A673 (cell line): ENCODE measurements around the gene NUDT3. TPM values are rescaled to one million over a fixed set of nuclear protein-coding genes. Genes with fewer than 3 reads are reported as not detected.
"Not testable (repeated sequence)": the region's sequence is repeated elsewhere in the genome, so short reads cannot be mapped to it uniquely, and the experiment has no call there.

ENCODE experiments used
- BruUV-seq: library from RNA; stranded (reverse); fragments of 400-500 nt; replicated peaks from 2 replicates; lab custom pipeline; 2021; lab: Mats Ljungman, UMichigan
- CTCF ChIA-PET: fragments of 300-600 bp; sonication (Branson Sonifier 250); formaldehyde crosslinking; loops from one replicate; lab custom pipeline; 2022; ENCODE audit warnings: antibody characterized with exemption; lab: Charles Lee
- POLR2A ChIA-PET: fragments of 300-600 bp; sonication (Branson Sonifier 250); formaldehyde crosslinking; loops from one replicate; lab custom pipeline; 2022; ENCODE audit warnings: antibody characterized with exemption; ENCODE audit not compliant: low non-redundant PET; lab: Charles Lee
- DNase-seq: peaks from one replicate; pipeline ENCODE4 v3.0.0-alpha.2; 2015; ENCODE audit warnings: low spot score
- H3K27ac ChIP-seq: fragments of 200-600 bp; sonication (generic); 2 replicates; pipeline ENCODE4 v1.5.1; 2016; ENCODE audit warnings: mixed run types, low read depth, mild to moderate bottlenecking, mixed read lengths, antibody characterized with exemption, low read length; ENCODE audit not compliant: poor library complexity, severe bottlenecking
- H3K27me3 ChIP-seq: fragments of 200-600 bp; sonication (generic); replicated peaks from 2 replicates; pipeline ENCODE4 v1.6.1; 2017; ENCODE audit warnings: mixed run types, low read depth, mild to moderate bottlenecking, mixed read lengths, antibody characterized with exemption, low read length; ENCODE audit not compliant: insufficient read depth, poor library complexity
- H3K36me3 ChIP-seq: fragments of 200-600 bp; sonication (generic); 2 replicates; pipeline ENCODE4 v1.6.1; 2016; ENCODE audit warnings: mixed run types, mild to moderate bottlenecking, mixed read lengths, antibody characterized with exemption, low read length; ENCODE audit not compliant: insufficient read depth, poor library complexity, severe bottlenecking
- H3K4me1 ChIP-seq: fragments of 200-600 bp; sonication (generic); 2 replicates; pipeline ENCODE4 v1.6.1; 2017; ENCODE audit warnings: mixed run types, mild to moderate bottlenecking, mixed read lengths, antibody characterized with exemption, low read length; ENCODE audit not compliant: insufficient read depth, poor library complexity, severe bottlenecking
- H3K4me3 ChIP-seq: fragments of 200-600 bp; sonication (generic); 2 replicates; pipeline ENCODE4 v1.5.1; 2016; ENCODE audit warnings: low read depth, mixed run types, mild to moderate bottlenecking, mixed read lengths, low read length; ENCODE audit not compliant: poor library complexity, severe bottlenecking
- H3K9me3 ChIP-seq: fragments of 200-600 bp; sonication (generic); 2 replicates; pipeline ENCODE4 v1.6.1; 2016; ENCODE audit warnings: mixed run types, low read depth, mild to moderate bottlenecking, mixed read lengths, antibody characterized with exemption, low read length; ENCODE audit not compliant: poor library complexity, severe bottlenecking
- EZH2 ChIP-seq: fragments of 200-600 bp; sonication (generic); IDR thresholded peaks from 2 replicates; pipeline ENCODE4 v1.6.1; 2017; ENCODE audit warnings: borderline replicate concordance, low read depth, mild to moderate bottlenecking, mixed read lengths, antibody characterized with exemption, low read length; ENCODE audit not compliant: poor library complexity, severe bottlenecking
- intact Hi-C: fragments of 100-400 bp; cut with micrococcal nuclease; formaldehyde crosslinking; loops from one replicate; pipeline ENCODE4 v1.10.0; 2022; ENCODE audit not compliant: unreplicated experiment
- total RNA-seq: library from RNA; stranded (reverse); gene quantifications from 2 replicates; pipeline ENCODE4 v1.2.3, GENCODE V29; 2021
- TF ChIP-seq, protein P1 (sequence below): fragments of 300-800, 200-600 bp; sonication (generic); conservative IDR thresholded peaks from 2 replicates; pipeline ENCODE4 v1.5.1; 2017; ENCODE audit warnings: low read depth, mild to moderate bottlenecking, antibody characterized with exemption, low read length, moderate library complexity, mixed read lengths

Gene NUDT3
- total RNA-seq, 1 experiment from 2014 or later, result 34.1 TPM

DNA sequence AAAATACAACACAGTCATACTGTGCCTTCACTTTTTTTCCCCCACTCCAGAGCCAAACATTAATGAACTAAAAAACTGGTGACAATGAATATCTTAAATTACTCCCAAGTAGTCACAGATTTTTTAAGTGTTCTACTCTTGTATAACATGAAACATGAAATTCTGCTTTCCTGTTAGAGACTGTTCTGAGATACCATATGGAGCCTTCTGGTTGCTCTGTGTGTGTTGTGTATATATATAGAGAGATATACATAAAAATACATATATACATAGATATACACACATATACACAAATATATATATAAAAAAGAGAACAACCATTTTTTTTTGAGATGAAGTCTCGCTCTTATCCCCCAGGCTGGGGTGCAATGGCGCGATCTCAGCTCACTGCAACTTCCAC is 63.5 kb downstream of the NUDT3 start:
- no TSS peak for BruUV-seq
- ChIA-PET POLR2A (no interaction called here), CTCF (no interaction called here)
- TF ChIP-seq, protein P1, sequence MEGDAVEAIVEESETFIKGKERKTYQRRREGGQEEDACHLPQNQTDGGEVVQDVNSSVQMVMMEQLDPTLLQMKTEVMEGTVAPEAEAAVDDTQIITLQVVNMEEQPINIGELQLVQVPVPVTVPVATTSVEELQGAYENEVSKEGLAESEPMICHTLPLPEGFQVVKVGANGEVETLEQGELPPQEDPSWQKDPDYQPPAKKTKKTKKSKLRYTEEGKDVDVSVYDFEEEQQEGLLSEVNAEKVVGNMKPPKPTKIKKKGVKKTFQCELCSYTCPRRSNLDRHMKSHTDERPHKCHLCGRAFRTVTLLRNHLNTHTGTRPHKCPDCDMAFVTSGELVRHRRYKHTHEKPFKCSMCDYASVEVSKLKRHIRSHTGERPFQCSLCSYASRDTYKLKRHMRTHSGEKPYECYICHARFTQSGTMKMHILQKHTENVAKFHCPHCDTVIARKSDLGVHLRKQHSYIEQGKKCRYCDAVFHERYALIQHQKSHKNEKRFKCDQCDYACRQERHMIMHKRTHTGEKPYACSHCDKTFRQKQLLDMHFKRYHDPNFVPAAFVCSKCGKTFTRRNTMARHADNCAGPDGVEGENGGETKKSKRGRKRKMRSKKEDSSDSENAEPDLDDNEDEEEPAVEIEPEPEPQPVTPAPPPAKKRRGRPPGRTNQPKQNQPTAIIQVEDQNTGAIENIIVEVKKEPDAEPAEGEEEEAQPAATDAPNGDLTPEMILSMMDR, result no peak
- TF ChIP-seq EZH2, result no peak
- no peak for DNase-seq
- Histone ChIP-seq H3K27ac (no peak overlapping the region), H3K36me3 (peaks cover 4% of the 10 kb centered on the region), H3K27me3 (no peaks in the 10 kb centered on the region), H3K4me1 (peaks cover 11% of the 10 kb centered on the region), H3K9me3 (no peaks in the 10 kb centered on the region), H3K4me3 (no peak overlapping the region)
- intact Hi-C loops, result no loop called here

DNA sequence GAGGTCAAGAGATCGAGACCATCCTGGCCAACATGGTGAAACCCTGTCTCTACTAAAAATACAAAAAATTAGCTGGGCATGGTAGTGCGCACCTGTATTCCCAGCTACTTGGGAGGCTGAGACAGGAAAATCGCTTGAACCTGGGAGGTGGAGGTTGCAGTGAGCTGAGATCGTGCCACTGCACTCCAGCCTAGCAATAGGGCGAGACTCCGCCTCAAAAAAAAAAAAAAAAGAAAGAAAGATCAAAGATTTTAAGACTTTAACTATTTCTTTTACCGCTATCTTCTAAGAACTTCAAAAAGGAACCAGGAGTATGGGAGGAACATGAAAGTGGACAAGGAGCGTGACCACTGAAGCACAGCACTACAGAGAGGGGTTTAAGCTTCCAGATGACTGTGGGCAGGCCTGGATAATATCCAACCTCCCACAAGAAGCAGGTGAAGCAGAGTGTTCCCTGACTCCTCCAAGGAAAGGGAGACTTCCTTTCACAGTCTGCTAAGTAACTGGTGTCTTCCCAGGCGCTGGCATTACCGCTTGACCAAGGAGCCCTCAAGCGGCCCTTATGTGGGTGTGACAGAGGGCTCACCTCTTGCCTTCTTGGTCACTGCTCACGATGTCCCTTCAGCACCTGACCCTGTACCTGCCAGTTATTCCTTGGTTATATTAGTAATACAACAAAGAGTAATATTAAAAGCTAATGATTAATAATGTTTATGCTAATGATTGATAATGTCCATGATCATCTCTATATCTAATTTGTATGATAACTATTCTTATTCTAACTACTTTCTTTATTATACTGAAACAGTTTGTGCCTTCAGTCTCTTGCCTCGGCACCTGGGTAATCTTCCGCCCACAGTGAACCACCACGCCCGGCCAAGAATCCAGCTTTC is 64.9 kb downstream of the NUDT3 start:
- H3K9me3 ChIP-seq, H3K4me3 ChIP-seq, POLR2A ChIA-PET, H3K27ac ChIP-seq, H3K27me3 ChIP-seq, BruUV-seq, H3K36me3 ChIP-seq, intact Hi-C loops, CTCF ChIA-PET, DNase-seq: not testable (repeated sequence)
- peaks cover 11% of the 10 kb centered on the region for H3K4me1 ChIP-seq

DNA sequence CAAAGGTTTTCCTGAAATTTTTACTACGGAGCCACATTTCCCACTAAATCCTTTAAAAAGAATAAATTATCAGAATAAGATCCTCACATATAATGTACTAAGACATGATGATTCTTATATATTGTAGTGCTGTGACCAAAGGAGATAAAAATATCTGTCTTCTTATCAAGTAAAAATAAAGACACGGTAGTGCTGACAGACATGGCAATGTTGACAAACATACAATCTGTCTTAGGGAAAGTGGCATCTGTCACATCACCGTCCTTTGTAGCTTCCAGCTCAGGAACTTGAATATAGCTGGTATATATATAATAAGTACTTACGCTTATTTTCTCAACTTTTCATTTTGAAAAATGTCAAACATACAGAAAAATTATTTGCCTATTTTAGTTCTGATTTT is 66.8 kb downstream of the NUDT3 start:
- TF ChIP-seq, protein P1, result no peak
- no peak for TF ChIP-seq EZH2
- intact Hi-C loops, result no loop called here
- Histone ChIP-seq H3K36me3 (peaks cover 4% of the 10 kb centered on the region), H3K4me1 (no peaks in the 10 kb centered on the region), H3K9me3 (no peaks in the 10 kb centered on the region), H3K27me3 (no peaks in the 10 kb centered on the region), H3K4me3 (no peak overlapping the region), H3K27ac (no peak overlapping the region)
- DNase-seq, result no peak
- ChIA-PET POLR2A (no interaction called here), CTCF (no interaction called here)
- BruUV-seq, result no TSS peak
